Activated gamma-delta T cell treated with Interleukin-2 at 50 U/mL for 16 hours (primary cell): ENCODE results near the gene SKIC2.
A peak's percentile ranks its signal among the peaks of the same experiment; 100 is the strongest.
"Not testable (repeated sequence)": the region's sequence is repeated elsewhere in the genome, so short reads cannot be mapped to it uniquely, and the experiment has no call there.

Experiments
- DNase-seq: peaks from one replicate; pipeline ENCODE4 v3.0.0-alpha.2; 2020

Gene SKIC2

GRCh38 chr6:31958741-31959739 lies at the start of gene SKIC2, which contains the start of gene NELFE:
Gene SKIC2, plus strand, starts transcription at chr6:31959175. Its CDS starts 18 bp downstream, at chr6:31959193.
Gene NELFE, minus strand, starts transcription at chr6:31958971. Its CDS starts 525 bp downstream, at chr6:31958446.
- DNase-seq: peak; percentile 98

GRCh38 chr6:31909298-31909697 lies 49.7 kb upstream of the SKIC2 start:
- DNase-seq: not testable (repeated sequence)

GRCh38 chr6:31911826-31912585 lies 47.0 kb upstream of the SKIC2 start:
- DNase-seq: no peak

GRCh38 chr6:31915351-31915750 lies 43.6 kb upstream of the SKIC2 start:
- DNase-seq: no peak

- DNase-seq: no peak
These were observed 43.2 kb upstream of the SKIC2 start for GRCh38 chr6:31915756-31916155.

GRCh38 chr6:31918069-31918720 lies 40.8 kb upstream of the SKIC2 start:
- no peak for DNase-seq

GRCh38 chr6:31919624-31920303 lies 39.2 kb upstream of the SKIC2 start:
- DNase-seq: no peak

- DNase-seq: no peak
These were observed 38.2 kb upstream of the SKIC2 start for GRCh38 chr6:31920811-31921210.

GRCh38 chr6:31922942-31923341 lies 36.0 kb upstream of the SKIC2 start:
- no peak for DNase-seq

- DNase-seq: no peak
These were observed 31.6 kb upstream of the SKIC2 start, which contains the start of gene C2 for GRCh38 chr6:31927242-31927862. Gene C2, plus strand, starts transcription at chr6:31927717. Its CDS starts 36 bp downstream, at chr6:31927753.

- no peak for DNase-seq
These were observed 30.9 kb upstream of the SKIC2 start for GRCh38 chr6:31927863-31928671.

- DNase-seq: no peak
These were observed 30.4 kb upstream of the SKIC2 start for GRCh38 chr6:31928672-31928939.

- DNase-seq: no peak
These were observed 28.0 kb upstream of the SKIC2 start for GRCh38 chr6:31930962-31931361.

GRCh38 chr6:31932137-31932536 lies 26.8 kb upstream of the SKIC2 start:
- DNase-seq: not testable (repeated sequence)

- DNase-seq: no peak
These were observed 25.4 kb upstream of the SKIC2 start for GRCh38 chr6:31933537-31933936.

- no peak for DNase-seq
These were observed 24.0 kb upstream of the SKIC2 start for GRCh38 chr6:31935021-31935420.

- DNase-seq: no peak
These were observed 23.2 kb upstream of the SKIC2 start for GRCh38 chr6:31935823-31936222.

- no peak for DNase-seq
These were observed 18.7 kb upstream of the SKIC2 start for GRCh38 chr6:31940256-31940664.

- no peak for DNase-seq
These were observed 15.2 kb upstream of the SKIC2 start for GRCh38 chr6:31943742-31944141.

GRCh38 chr6:31945154-31945506 lies 13.8 kb upstream of the SKIC2 start:
- DNase-seq: no peak
